ENCODE measurements around the gene PET100.
"Not testable (repeated sequence)": the region's sequence is repeated elsewhere in the genome, so short reads cannot be mapped to it uniquely, and the experiment has no call there.

Gene PET100

GRCh38 chr19:7633698-7634097, 4.1 kb downstream of the PET100 start, which contains the start of gene PCP2:
Gene PCP2 (minus strand): TSS chr19:7633719. CDS start chr19:7633457, 262 bp downstream.
- no peak for DNase-seq (ENCODE audit: low spot score)
- FAIRE-seq: no peak

GRCh38 chr19:7635670-7636069, 6.1 kb downstream of the PET100 start:
- DNase-seq (ENCODE audit: low spot score) (no peak), FAIRE-seq (no peak)

- DNase-seq (ENCODE audit: low spot score) (no peak), FAIRE-seq (no peak)
Observed at GRCh38 chr19:7636317-7636690, 6.7 kb downstream of the PET100 start.

GRCh38 chr19:7636691-7637373, 7.2 kb downstream of the PET100 start, which contains the start of gene STXBP2:
Gene STXBP2 (plus strand): TSS chr19:7637110. CDS start chr19:7637150, 40 bp downstream.
- FAIRE-seq (no peak), DNase-seq (ENCODE audit: low spot score) (peak; percentile 92)

DNA sequence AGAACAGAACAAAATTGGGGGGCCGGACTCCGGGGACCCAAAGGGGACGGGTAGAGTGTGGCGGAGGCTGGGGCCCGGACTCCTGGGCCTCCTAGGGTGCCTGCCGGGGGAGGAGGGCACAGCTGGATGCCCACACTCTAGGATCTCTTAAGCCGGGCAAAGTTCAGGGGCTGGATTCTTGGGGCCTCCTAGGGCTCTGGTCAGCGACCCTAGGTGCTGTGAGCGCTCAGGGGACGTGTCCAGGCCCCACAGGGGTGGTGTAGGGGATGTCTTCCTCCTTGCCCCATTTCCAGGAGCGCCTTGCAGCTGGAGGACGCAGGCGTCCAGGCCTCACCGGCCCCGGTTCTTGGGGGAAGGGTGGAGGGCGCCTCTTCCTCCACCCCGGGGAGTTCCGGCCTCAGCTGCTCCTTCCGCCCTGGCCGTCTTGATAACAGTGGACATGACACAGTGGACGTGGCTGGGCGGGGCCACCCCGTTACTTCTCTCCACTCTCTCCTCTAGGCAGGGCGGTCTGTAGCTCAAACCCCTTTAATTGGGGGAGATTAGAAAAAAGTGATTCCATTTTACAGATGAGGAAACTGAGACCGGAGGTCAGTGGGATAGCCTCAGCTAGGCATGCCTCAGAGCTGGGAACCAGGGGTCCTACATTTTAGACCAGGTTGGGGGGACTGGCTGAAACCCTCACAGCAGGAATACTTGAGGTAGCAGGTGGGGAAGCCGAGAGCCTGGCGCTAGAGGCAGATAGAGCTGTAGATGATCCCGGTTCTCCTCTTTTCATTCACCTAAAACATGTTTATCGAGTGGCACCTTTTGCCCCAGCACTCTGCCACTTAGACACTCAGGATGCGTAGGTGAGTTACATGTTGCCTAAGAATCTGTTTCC, 8.0 kb downstream of the PET100 start:
- no peak for DNase-seq (ENCODE audit: low spot score)
- no peak for FAIRE-seq

GRCh38 chr19:7638802-7639465, 9.3 kb downstream of the PET100 start:
- no peak for FAIRE-seq
- no peak for DNase-seq (ENCODE audit: low spot score)

- DNase-seq (ENCODE audit: low spot score) (no peak), FAIRE-seq (peak; percentile 83)
Observed at GRCh38 chr19:7639863-7640348, 10.3 kb downstream of the PET100 start.

- DNase-seq (ENCODE audit: low spot score) (no peak), FAIRE-seq (no peak)
Observed at GRCh38 chr19:7640803-7641202, 11.2 kb downstream of the PET100 start.

- DNase-seq (ENCODE audit: low spot score) (no peak), FAIRE-seq (no peak)
Observed at GRCh38 chr19:7641290-7642276, 12.0 kb downstream of the PET100 start.

GRCh38 chr19:7642295-7643030, 12.9 kb downstream of the PET100 start:
- no peak for FAIRE-seq
- no peak for DNase-seq (ENCODE audit: low spot score)

- FAIRE-seq: no peak
- no peak for DNase-seq (ENCODE audit: low spot score)
Observed at GRCh38 chr19:7643031-7643415, 13.4 kb downstream of the PET100 start.

DNA sequence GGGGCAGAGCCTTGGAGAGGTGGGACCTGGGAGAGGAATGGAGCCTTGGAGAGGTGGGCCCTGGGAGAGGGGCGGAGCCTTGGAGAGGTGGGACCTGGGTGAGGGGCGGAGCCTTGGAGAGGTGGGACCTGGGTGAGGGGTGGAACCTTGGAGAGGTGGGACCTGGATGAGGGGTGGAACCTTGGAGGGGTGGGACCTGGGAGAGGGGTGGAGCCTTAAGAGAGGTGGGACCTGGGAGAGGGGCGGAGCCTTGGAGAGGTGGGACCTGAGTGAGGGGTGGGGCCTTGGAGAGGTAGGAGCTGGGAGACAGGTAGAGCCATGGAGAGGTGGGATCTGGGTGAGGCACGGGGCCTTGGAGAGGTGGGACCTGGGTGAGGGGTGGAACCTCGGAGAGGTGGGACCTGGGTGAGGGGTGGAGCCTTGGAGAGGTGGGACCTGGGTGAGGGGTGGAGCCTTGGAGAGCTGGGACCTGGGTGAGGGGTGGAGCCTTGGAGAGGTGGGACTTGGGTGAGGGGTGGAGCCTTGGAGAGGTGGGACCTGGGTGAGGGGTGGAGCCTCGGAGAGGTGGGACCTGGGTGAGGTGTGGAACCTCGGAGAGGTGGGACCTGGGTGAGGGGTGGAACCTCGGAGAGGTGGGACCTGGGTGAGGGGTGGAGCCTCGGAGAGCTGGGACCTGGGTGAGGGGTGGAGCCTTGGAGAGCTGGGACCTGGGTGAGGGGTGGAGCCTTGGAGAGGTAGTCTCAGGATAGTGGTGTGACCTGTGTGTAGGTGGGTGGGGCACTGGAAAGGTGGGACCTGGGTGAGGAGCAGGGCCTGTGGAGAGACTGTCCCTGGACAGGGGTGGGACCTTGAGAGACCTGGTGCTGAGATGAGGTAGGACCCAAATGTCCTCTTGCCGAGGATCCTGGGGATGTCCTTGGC, 14.3 kb downstream of the PET100 start:
- DNase-seq (ENCODE audit: low spot score); FAIRE-seq: not testable (repeated sequence)

- DNase-seq (ENCODE audit: low spot score) (no peak), FAIRE-seq (no peak)
Observed at GRCh38 chr19:7644550-7644877, 14.9 kb downstream of the PET100 start.

DNA sequence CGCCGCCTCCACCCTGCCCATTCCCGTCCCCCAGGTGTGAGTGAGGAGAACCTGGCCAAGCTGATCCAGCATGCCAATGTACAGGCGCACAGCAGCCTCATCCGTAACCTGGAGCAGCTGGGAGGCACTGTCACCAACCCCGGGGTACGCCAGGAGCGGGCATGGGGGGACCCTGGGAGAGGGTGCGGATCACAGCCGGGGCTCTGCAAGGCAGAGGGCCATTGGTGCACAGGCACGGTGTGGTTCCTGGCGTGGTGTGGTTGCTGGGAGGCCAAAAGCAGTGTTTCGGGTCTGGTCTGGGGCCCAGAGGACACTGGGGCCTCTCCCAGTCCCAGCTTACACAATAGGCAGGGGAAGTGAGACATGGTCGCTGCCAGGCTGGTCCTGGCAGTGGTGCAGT, 15.6 kb downstream of the PET100 start:
- DNase-seq (ENCODE audit: low spot score) (no peak), FAIRE-seq (no peak)

DNA sequence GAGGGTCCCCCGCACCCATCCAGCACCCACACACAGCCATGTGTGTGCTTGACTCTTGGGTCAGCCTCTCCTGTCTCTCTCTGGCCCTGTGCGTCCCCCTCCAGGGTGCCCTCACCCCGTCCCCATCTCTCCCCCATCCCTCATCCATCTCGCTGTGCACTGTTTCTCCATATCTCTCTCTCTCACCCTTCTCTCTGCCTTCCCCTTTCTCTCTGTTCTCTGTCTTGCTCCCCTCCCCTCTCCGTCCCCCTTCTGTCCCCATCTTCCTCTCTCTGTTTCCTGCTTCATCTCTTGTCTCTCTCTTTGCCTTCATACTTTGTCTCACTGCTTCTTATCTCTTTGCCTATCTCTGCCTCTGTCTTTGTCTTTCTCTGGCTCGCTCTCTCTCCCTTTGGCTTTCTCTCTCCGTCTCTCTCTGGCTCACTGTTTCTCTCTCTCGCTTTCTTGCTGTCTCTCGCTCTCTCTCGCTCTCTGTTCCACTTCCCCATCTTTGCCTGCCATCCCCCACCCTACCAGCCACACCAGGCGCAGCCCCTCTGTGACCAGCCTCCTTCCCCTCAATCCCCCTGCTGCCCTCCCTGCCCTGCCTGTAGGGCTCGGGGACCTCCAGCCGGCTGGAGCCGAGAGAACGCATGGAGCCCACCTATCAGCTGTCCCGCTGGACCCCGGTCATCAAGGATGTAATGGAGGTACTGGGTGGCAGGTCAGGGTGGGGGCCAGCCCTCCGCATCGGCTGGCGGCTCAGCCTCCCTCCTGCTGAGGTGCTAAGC, 16.2 kb downstream of the PET100 start:
- FAIRE-seq: no peak

GRCh38 chr19:7646426-7646700, 16.8 kb downstream of the PET100 start:
- no peak for DNase-seq (ENCODE audit: low spot score)
- FAIRE-seq: no peak

More for the DNA sequence above, 16.2 kb downstream of the PET100 start:
- DNase-seq (ENCODE audit: low spot score): no peak

- DNase-seq (ENCODE audit: low spot score) (no peak), FAIRE-seq (no peak)
Observed at GRCh38 chr19:7647156-7647555, 17.6 kb downstream of the PET100 start.

- no peak for FAIRE-seq
- no peak for DNase-seq (ENCODE audit: low spot score)
Observed at GRCh38 chr19:7648265-7649014, 18.8 kb downstream of the PET100 start.

Measured in urothelium cell line (cell line).